ENCODE results near the gene ARF1. TPM values are rescaled to one million over a fixed set of nuclear protein-coding genes. Genes with fewer than 3 reads are reported as not detected.

Gene ARF1
- total and polyA plus RNA-seq, 5 experiments from 2014 or later: 201 to 385 (median 332) TPM

- Mint-ChIP-seq H3K36me3 (peaks cover 6 to 45% (median 14%) of the 10 kb centered on the region in 3 donors), H3K27ac (peak overlapping the region in 2 of 10 donors; percentile 51 to 60), H3K4me1 (peaks cover 35 to 80% (median 67%) of the 10 kb centered on the region in 4 donors), H3K27me3 (no peaks in the 10 kb centered on the region), H3K9me3 (peaks cover 0 to 14% (median 7%) of the 10 kb centered on the region in 9 donors), H3K4me3 (no peak overlapping the region)
- POLR2A ChIA-PET: interaction anchor here (0.6 to 2.4 kb wide), 4 partner anchors 11 to 1462 kb away, joined by 3 to 11 read pairs (median 6); partner anchors contain the start of gene ARF1
- ATAC-seq (no peak), DNase-seq (peak in 1 of 10 donors; percentile 32)
Measured at GRCh38 chr1:228093050-228093906, 10.8 kb downstream of the ARF1 start.

- no peaks in the 10 kb centered on the region for H3K27me3 Mint-ChIP-seq
- peaks cover 0 to 14% (median 7%) of the 10 kb centered on the region in 9 donors for H3K9me3 Mint-ChIP-seq
- H3K36me3 Mint-ChIP-seq: peaks cover 6 to 53% (median 14%) of the 10 kb centered on the region in 3 donors
- POLR2A ChIA-PET: interaction anchor here (0.6 to 0.8 kb wide), 2 partner anchors 363 to 1306 kb away, joined by 3 to 4 read pairs; a partner anchor contains a TSS
- ATAC-seq (no peak), DNase-seq (peak in 1 of 10 donors; percentile 54)
- H3K4me1 Mint-ChIP-seq: peaks cover 28 to 67% (median 60%) of the 10 kb centered on the region in 4 donors
- peak overlapping the region in 7 of 10 donors; percentile 7 to 77 (median 56) for H3K27ac Mint-ChIP-seq
- peak overlapping the region in 3 of 10 donors; percentile 18 to 39 (median 36) for H3K4me3 Mint-ChIP-seq
Measured at GRCh38 chr1:228094432-228095016, 12.0 kb downstream of the ARF1 start.

- ATAC-seq (no peak), DNase-seq (no peak)
- peak overlapping the region in 7 of 10 donors; percentile 7 to 79 (median 58) for H3K27ac Mint-ChIP-seq
- POLR2A ChIA-PET: interaction anchor here (0.6 to 0.8 kb wide), 2 partner anchors 362 to 1306 kb away, joined by 3 to 4 read pairs; a partner anchor contains a TSS
- peaks cover 6 to 58% (median 14%) of the 10 kb centered on the region in 3 donors for H3K36me3 Mint-ChIP-seq
- H3K4me1 Mint-ChIP-seq: peaks cover 25 to 61% (median 54%) of the 10 kb centered on the region in 4 donors
- H3K27me3 Mint-ChIP-seq: no peaks in the 10 kb centered on the region
- H3K9me3 Mint-ChIP-seq: peaks cover 0 to 14% (median 7%) of the 10 kb centered on the region in 9 donors
- peak overlapping the region in 2 of 10 donors; percentile 18 for H3K4me3 Mint-ChIP-seq
Measured at GRCh38 chr1:228095161-228095560, 12.7 kb downstream of the ARF1 start.

- ATAC-seq: no peak
- POLR2A ChIA-PET: no interaction called here
- H3K4me1 Mint-ChIP-seq: peaks cover 23 to 53% (median 47%) of the 10 kb centered on the region in 4 donors
- peak overlapping the region in 2 of 10 donors; percentile 4 to 19 for H3K4me3 Mint-ChIP-seq
- peak in 1 of 10 donors; percentile 30 for DNase-seq
- H3K27ac Mint-ChIP-seq: peak overlapping the region in 4 of 10 donors; percentile 2 to 79 (median 30)
- no peaks in the 10 kb centered on the region for H3K27me3 Mint-ChIP-seq
- peaks cover 6 to 58% (median 14%) of the 10 kb centered on the region in 3 donors for H3K36me3 Mint-ChIP-seq
- peaks cover 0 to 14% (median 7%) of the 10 kb centered on the region in 9 donors for H3K9me3 Mint-ChIP-seq
Measured at GRCh38 chr1:228095938-228096337, 13.4 kb downstream of the ARF1 start.

- POLR2A ChIA-PET: interaction anchor here (2.7 kb wide), 1 partner anchor 14 kb away, joined by 14 read pairs; the partner anchor contains the start of gene ARF1
- peaks cover 6 to 62% (median 14%) of the 10 kb centered on the region in 3 donors for H3K36me3 Mint-ChIP-seq
- DNase-seq (peak in 1 of 10 donors; percentile 46), ATAC-seq (no peak)
- peak overlapping the region in 2 of 10 donors; percentile 20 to 67 for H3K27ac Mint-ChIP-seq
- H3K27me3 Mint-ChIP-seq: no peaks in the 10 kb centered on the region
- H3K4me1 Mint-ChIP-seq: peaks cover 20 to 50% (median 47%) of the 10 kb centered on the region in 4 donors
- H3K9me3 Mint-ChIP-seq: peaks cover 0 to 14% (median 7%) of the 10 kb centered on the region in 9 donors
- no peak overlapping the region for H3K4me3 Mint-ChIP-seq
Measured at GRCh38 chr1:228096416-228097332, 14.2 kb downstream of the ARF1 start.

- H3K27me3 Mint-ChIP-seq: no peaks in the 10 kb centered on the region
- H3K27ac Mint-ChIP-seq: peak overlapping the region in 4 of 10 donors; percentile 10 to 68 (median 58)
- POLR2A ChIA-PET: interaction anchor here (2.7 kb wide), 1 partner anchor 15 kb away, joined by 14 read pairs; the partner anchor contains the start of gene ARF1
Measured at GRCh38 chr1:228097333-228098081, 15.0 kb downstream of the ARF1 start.

GRCh38 chr1:228098323-228098931 lies 15.9 kb downstream of the ARF1 start:
- POLR2A ChIA-PET: interaction anchor here (2.7 kb wide), 1 partner anchor 16 kb away, joined by 14 read pairs; the partner anchor contains the start of gene ARF1
- Mint-ChIP-seq H3K27me3 (peaks cover 0 to 1% (median 0%) of the 10 kb centered on the region in 5 donors), H3K9me3 (peaks cover 0 to 14% (median 7%) of the 10 kb centered on the region in 9 donors), H3K4me3 (peak overlapping the region in 1 of 10 donors; percentile 32), H3K4me1 (peaks cover 18 to 43% (median 41%) of the 10 kb centered on the region in 4 donors), H3K27ac (peak overlapping the region in 4 of 10 donors; percentile 17 to 68 (median 50)), H3K36me3 (peaks cover 6 to 50% (median 14%) of the 10 kb centered on the region in 3 donors)
- ATAC-seq (no peak), DNase-seq (no peak)

More at GRCh38 chr1:228097333-228098081, 15.0 kb downstream of the ARF1 start:
- no peak for ATAC-seq
- H3K4me3 Mint-ChIP-seq: peak overlapping the region in 2 of 10 donors; percentile 45 to 60
- peaks cover 17 to 44% (median 41%) of the 10 kb centered on the region in 4 donors for H3K4me1 Mint-ChIP-seq
- DNase-seq: no peak
- peaks cover 6 to 56% (median 14%) of the 10 kb centered on the region in 3 donors for H3K36me3 Mint-ChIP-seq
- H3K9me3 Mint-ChIP-seq: peaks cover 0 to 14% (median 7%) of the 10 kb centered on the region in 9 donors

GRCh38 chr1:228099331-228099732 lies 16.8 kb downstream of the ARF1 start:
- peak in 1 of 10 donors; percentile 38 for DNase-seq
- H3K27me3 Mint-ChIP-seq: peaks cover 0 to 1% (median 0%) of the 10 kb centered on the region in 5 donors
- peaks cover 6 to 50% (median 11%) of the 10 kb centered on the region in 3 donors for H3K36me3 Mint-ChIP-seq
- POLR2A ChIA-PET: interaction anchor here (0.8 to 2.7 kb wide), 6 partner anchors 9 to 67 kb away, joined by 3 to 14 read pairs (median 4); partner anchors contain the start of genes ARF1, IBA57 and MRPL55
- peak overlapping the region in 6 of 10 donors; percentile 17 to 93 (median 49) for H3K27ac Mint-ChIP-seq
- no peak for ATAC-seq
- H3K4me3 Mint-ChIP-seq: no peak overlapping the region
- peaks cover 0 to 13% (median 7%) of the 10 kb centered on the region in 9 donors for H3K9me3 Mint-ChIP-seq
- H3K4me1 Mint-ChIP-seq: peaks cover 20 to 47% (median 45%) of the 10 kb centered on the region in 4 donors

GRCh38 chr1:228100822-228101613 lies 18.5 kb downstream of the ARF1 start:
- no peaks in the 10 kb centered on the region for H3K9me3 Mint-ChIP-seq
- H3K4me1 Mint-ChIP-seq: peaks cover 10 to 34% (median 32%) of the 10 kb centered on the region in 4 donors
- peaks cover 0 to 40% (median 0%) of the 10 kb centered on the region in 3 donors for H3K36me3 Mint-ChIP-seq
- peaks cover 0 to 1% (median 0%) of the 10 kb centered on the region in 5 donors for H3K27me3 Mint-ChIP-seq
- POLR2A ChIA-PET: interaction anchor here (1.5 kb wide), 1 partner anchor 19 kb away, joined by 3 read pairs; the partner anchor contains the start of gene ARF1
- ATAC-seq: no peak
- peak in 1 of 10 donors; percentile 56 for DNase-seq
- H3K4me3 Mint-ChIP-seq: peak overlapping the region; percentile 24 to 98 (median 78)
- peak overlapping the region; percentile 63 to 93 (median 90) for H3K27ac Mint-ChIP-seq
